Measurements from ENCODE around the gene GH1. TPM values are rescaled to one million over a fixed set of nuclear protein-coding genes. Genes with fewer than 3 reads are reported as not detected.
"Not testable (repeated sequence)": the region's sequence is repeated elsewhere in the genome, so short reads cannot be mapped to it uniquely, and the experiment has no call there.

Gene GH1
- total and polyA plus RNA-seq, 4 donors, result not detected

GRCh38 chr17:63917646-63918045 is 993 bp downstream of the GH1 start:
- 81% methylated on average over 13 of the region's 13 CpGs for WGBS
- H3K9ac ChIP-seq (ENCODE audit: low read depth in 1 of 2, low read length in 2 of 2), result no peak overlapping the region
- no peak overlapping the region for H3K27ac ChIP-seq (ENCODE audit: low read depth in 1 of 2, low read length in 2 of 2)
- no peaks in the 10 kb centered on the region for H3K27me3 ChIP-seq (ENCODE audit: control insufficient read depth in 4 of 4, insufficient read depth in 4 of 4, low read length in 3 of 4)
- DNase-seq (ENCODE audit: low spot score), result no peak
- H3K4me3 ChIP-seq (ENCODE audit: low read depth in 1 of 3, low read length in 3 of 3), result no peak overlapping the region
- no peaks in the 10 kb centered on the region for H3K36me3 ChIP-seq (ENCODE audit: control insufficient read depth in 4 of 4, insufficient read depth in 3 of 4, low read depth in 1 of 4, low read length in 3 of 4)
- TF ChIP-seq JUND (IDR thresholded peaks at IDR 0.05) (no peak), REST (IDR thresholded peaks at IDR 0.05) (no peak), RXRA (IDR thresholded peaks at IDR 0.05) (no peak), FOXA1 (IDR thresholded peaks at IDR 0.05) (no peak), ZBTB33 (IDR thresholded peaks at IDR 0.05) (no peak), RAD21 (IDR thresholded peaks at IDR 0.05) (no peak), GABPA (IDR thresholded peaks at IDR 0.05 in 1 of 2, conservative IDR thresholded peaks at IDR 0.05 in 1 of 2) (no peak), NR2F2 (IDR thresholded peaks at IDR 0.05) (no peak), SP1 (IDR thresholded peaks at IDR 0.05) (no peak), YY1 (IDR thresholded peaks at IDR 0.05) (no peak), HNF4G (IDR thresholded peaks at IDR 0.05) (no peak), MAX (IDR thresholded peaks at IDR 0.05) (no peak), HNF4A (conservative IDR thresholded peaks at IDR 0.05) (no peak), CTCF (IDR thresholded peaks at IDR 0.05; ENCODE audit: low read depth, low read length, missing input control) (no peak), EGR1 (IDR thresholded peaks at IDR 0.05; ENCODE audit: low read depth in 2 of 2) (no peak)
- peaks cover 0 to 3% (median 0%) of the 10 kb centered on the region in 4 donors for H3K4me1 ChIP-seq (ENCODE audit: control insufficient read depth in 4 of 4, insufficient read depth in 4 of 4, low read length in 3 of 4)
- H3K9me3 ChIP-seq (ENCODE audit: control insufficient read depth in 4 of 4, low read length in 3 of 4), result no peaks in the 10 kb centered on the region

- not testable (repeated sequence) for H3K27ac ChIP-seq (ENCODE audit: low read depth in 1 of 2, low read length in 2 of 2); H3K9me3 ChIP-seq (ENCODE audit: control insufficient read depth in 4 of 4, low read length in 3 of 4); H3K4me1 ChIP-seq (ENCODE audit: control insufficient read depth in 4 of 4, insufficient read depth in 4 of 4, low read length in 3 of 4); H3K36me3 ChIP-seq (ENCODE audit: control insufficient read depth in 4 of 4, insufficient read depth in 3 of 4, low read depth in 1 of 4, low read length in 3 of 4); DNase-seq (ENCODE audit: low spot score); H3K27me3 ChIP-seq (ENCODE audit: control insufficient read depth in 4 of 4, insufficient read depth in 4 of 4, low read length in 3 of 4); H3K4me3 ChIP-seq (ENCODE audit: low read depth in 1 of 3, low read length in 3 of 3); H3K9ac ChIP-seq (ENCODE audit: low read depth in 1 of 2, low read length in 2 of 2)
- 91% methylated on average over 11 of the region's 11 CpGs for WGBS
Observed at GRCh38 chr17:63917206-63917605, 1.4 kb downstream of the GH1 start.
